Endothelial cell of umbilical vein (primary cell): ENCODE results near the gene YTHDC1. TPM values are rescaled to one million over a fixed set of nuclear protein-coding genes. Genes with fewer than 3 reads are reported as not detected.

Source experiments
- BruUV-seq: library from RNA; stranded (reverse); fragments of 400-500 nt; replicated peaks from 2 replicates; lab custom pipeline; 2021; lab: Mats Ljungman, UMichigan
- CTCF ChIA-PET: fragments of 300-600, 350-600 bp; sonication (Branson Sonifier 250); formaldehyde crosslinking; loops from one replicate; lab custom pipeline; 2021; ENCODE audit warnings: antibody characterized with exemption, inconsistent platforms; lab: Charles Lee
- POLR2A ChIA-PET: fragments of 300-600, 350-600 bp; sonication (Branson Sonifier 250); formaldehyde crosslinking; loops from one replicate; lab custom pipeline; 2021; ENCODE audit warnings: antibody characterized with exemption, inconsistent platforms; lab: Charles Lee
- DNase-seq: peaks from one replicate; pipeline ENCODE4 v3.0.0-alpha.2; 2011; ENCODE audit warnings: low read depth, low spot score
- FAIRE-seq: peaks from 2 replicates; lab custom pipeline; 2011; peaks lifted over from hg19 to GRCh38; lab: Jason Lieb, UNC
- H2AFZ ChIP-seq: 2 replicates; pipeline ENCODE4 v1.6.0; 2012; ENCODE audit warnings: low read depth, low read length, control low read depth, inconsistent platforms
- H3K27ac ChIP-seq: 2 replicates; pipeline ENCODE4 v1.5.1; 2011; ENCODE audit warnings: low read depth, mild to moderate bottlenecking, control low read depth, low read length, moderate library complexity; ENCODE audit not compliant: insufficient read depth
- H3K27me3 ChIP-seq, 2 experiments: 2 replicates each; pipeline versions ENCODE4 v1.6.0 to v1.6.1; 2011; ENCODE audit warnings: low read length in 2 of 2, mixed read lengths in 1 of 2; ENCODE audit not compliant: control insufficient read depth in 2 of 2, insufficient read depth in 2 of 2
- H3K36me3 ChIP-seq, 2 experiments: 2 replicates in 1 of 2; 3 replicates in 1 of 2; pipeline ENCODE4 v1.5.1; 2011; ENCODE audit warnings: low read length in 2 of 2, mild to moderate bottlenecking in 1 of 2, moderate library complexity in 1 of 2; ENCODE audit not compliant: control insufficient read depth in 2 of 2, insufficient read depth in 2 of 2; ENCODE audit errors: extremely low read depth in 1 of 2
- H3K4me1 ChIP-seq: 3 replicates; pipeline ENCODE4 v1.5.1; 2011; ENCODE audit warnings: mild to moderate bottlenecking, low read length; ENCODE audit not compliant: control insufficient read depth, insufficient read depth; ENCODE audit errors: extremely low read depth
- H3K4me2 ChIP-seq: 2 replicates; pipeline ENCODE4 v1.6.1; 2011; ENCODE audit warnings: low read length, control low read depth, mixed read lengths; ENCODE audit not compliant: insufficient read depth
- H3K4me3 ChIP-seq, 3 experiments: fragments of 200-600 bp in 1 of 3; sonication (generic), shearing (Covaris generic) in 1 of 3; replicated peaks in 1 of 3; 2 replicates each; pipeline ENCODE4 v1.5.1; 2011 to 2016; ENCODE audit warnings: control low read depth in 3 of 3, low read length in 3 of 3, mild to moderate bottlenecking in 2 of 3, inconsistent platforms in 1 of 3, low read depth in 1 of 3, moderate library complexity in 1 of 3; ENCODE audit not compliant: insufficient read depth in 1 of 3
- H3K79me2 ChIP-seq: 2 replicates; pipeline ENCODE4 v1.6.0; 2012; ENCODE audit warnings: low read length, inconsistent platforms; ENCODE audit not compliant: control insufficient read depth, insufficient read depth
- H3K9ac ChIP-seq: replicated peaks from 2 replicates; pipeline ENCODE3; 2011; ENCODE audit warnings: low read length, control low read depth; ENCODE audit not compliant: insufficient read depth; ENCODE audit errors: extremely low read depth
- H3K9me1 ChIP-seq: replicated peaks from 3 replicates; pipeline ENCODE4 v1.6.0; 2011; ENCODE audit warnings: mild to moderate bottlenecking, low read length; ENCODE audit not compliant: control insufficient read depth, insufficient read depth; ENCODE audit errors: extremely low read depth
- H3K9me3 ChIP-seq: replicated peaks from 2 replicates; pipeline ENCODE4 v1.5.1; 2012; ENCODE audit warnings: low read length, inconsistent platforms; ENCODE audit not compliant: control insufficient read depth, insufficient read depth
- H4K20me1 ChIP-seq: replicated peaks from 2 replicates; pipeline ENCODE3; 2011; ENCODE audit warnings: mild to moderate bottlenecking, low read length; ENCODE audit not compliant: control insufficient read depth, insufficient read depth; ENCODE audit errors: extremely low read depth
- FOS ChIP-seq: IDR thresholded peaks from 2 replicates; pipeline ENCODE4 v1.6.1; 2011; ENCODE audit warnings: mild to moderate bottlenecking, low read length, moderate library complexity, borderline replicate concordance; ENCODE audit not compliant: insufficient read depth
- GATA2 ChIP-seq: IDR thresholded peaks from 2 replicates; pipeline ENCODE4 v1.7.0; 2011; ENCODE audit warnings: low read depth, mild to moderate bottlenecking, moderate library complexity, mixed read lengths, low read length; ENCODE audit not compliant: insufficient read length, insufficient read depth
- JUN ChIP-seq: IDR thresholded peaks from 2 replicates; pipeline ENCODE4 v1.6.1; 2011; ENCODE audit warnings: borderline replicate concordance, low read depth; ENCODE audit not compliant: insufficient read length, insufficient read depth
- MYC ChIP-seq: IDR thresholded peaks from one replicate; pipeline ENCODE4 v1.6.1; 2011; ENCODE audit warnings: mild to moderate bottlenecking, low read depth, low read length
- POLR2A ChIP-seq: IDR thresholded peaks from 2 replicates; pipeline ENCODE4 v1.6.1; 2012; ENCODE audit warnings: low read depth, mild to moderate bottlenecking, control low read depth, low read length
- dilution Hi-C: fragments of 300-500 bp; cut with MboI; formaldehyde crosslinking; loops from one replicate; pipeline ENCODE4 v1.15.0; 2019; ENCODE audit warnings: low sequenced_read_pairs; ENCODE audit not compliant: extremely low pct_ligation_motif_present
- intact Hi-C: fragments of 100-400 bp; cut with micrococcal nuclease; formaldehyde crosslinking; loops from one replicate; pipeline ENCODE4 v1.10.0; 2022
- polyA plus RNA-seq, 4 experiments: library from polyadenylated mRNA; depleted of rRNA in 3 of 4; stranded (reverse) in 3 of 4; unstranded in 1 of 4; fragments of >200 nt; gene quantifications; 2 replicates each; pipeline versions ENCODE4 v1.2.1 to v1.2.3, GENCODE V29; 2011 to 2012; ENCODE audit warnings: missing spikeins in 1 of 4
- total RNA-seq: library from RNA; stranded (reverse); gene quantifications from 2 replicates; pipeline ENCODE4 v1.2.3, GENCODE V29; 2021
- TF ChIP-seq, protein P1 (sequence below): IDR thresholded peaks from 2 replicates; pipeline ENCODE4 v1.6.1; 2011; ENCODE audit not compliant: insufficient read depth, insufficient read length

The YTHDC1 gene
- total and polyA plus RNA-seq, 2 donors (not counting 3 experiments of a cell fraction or from before 2014, with no cell fraction given) = 17.8 to 60.4 TPM

GRCh38 chr4:68338625-68339024 is 11.3 kb downstream of the YTHDC1 start:
- Histone ChIP-seq H3K9ac (no peak overlapping the region), H3K4me3 (no peak overlapping the region), H3K4me1 (peaks cover 5% of the 10 kb centered on the region), H4K20me1 (peaks cover 24% of the 10 kb centered on the region), H3K36me3 (peaks cover 5 to 18% of the 10 kb centered on the region in 2 experiments), H3K9me3 (no peaks in the 10 kb centered on the region), H3K27me3 (no peaks in the 10 kb centered on the region), H2AFZ (no peak overlapping the region), H3K79me2 (peaks cover 82% of the 10 kb centered on the region), H3K9me1 (no peaks in the 10 kb centered on the region), H3K27ac (no peak overlapping the region), H3K4me2 (no peak overlapping the region)
- ChIA-PET CTCF (interaction anchor here (1.4 kb wide), 1 partner anchor 9 kb away, joined by 3 read pairs; no protein-coding TSS in a partner anchor), POLR2A (no interaction called here)
- intact Hi-C loops (no loop called here), dilution Hi-C loops (no loop called here)
- no TSS peak for BruUV-seq
- DNase-seq (no peak), FAIRE-seq (no peak)
- TF ChIP-seq MYC (no peak), FOS (no peak), JUN (no peak), GATA2 (no peak)

DNA sequence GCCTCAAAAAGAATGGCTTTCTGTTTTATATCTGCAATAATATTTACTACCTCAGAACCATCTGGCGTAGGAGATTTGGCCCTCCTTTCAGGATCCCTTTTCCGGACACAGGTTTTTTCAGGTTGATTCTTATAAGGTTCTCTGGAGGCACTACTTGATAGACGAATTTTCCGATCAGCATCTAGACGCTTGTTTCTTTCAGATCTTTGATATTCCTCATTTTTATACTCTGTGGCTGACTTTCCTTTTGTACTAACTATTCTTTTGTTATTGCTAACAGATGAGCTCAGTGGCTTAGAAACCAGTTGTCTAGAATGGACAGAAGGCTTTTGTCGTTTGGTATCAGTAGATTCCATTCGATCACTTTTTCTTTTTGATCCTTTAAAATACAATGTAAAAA is 12.4 kb downstream of the YTHDC1 start:
- no peak overlapping the region for H3K4me2 ChIP-seq
- no peaks in the 10 kb centered on the region for H3K9me1 ChIP-seq
- peaks cover 5% of the 10 kb centered on the region for H3K4me1 ChIP-seq
- no peaks in the 10 kb centered on the region for H3K27me3 ChIP-seq
- FAIRE-seq (no peak), DNase-seq (no peak)
- H3K9me3 ChIP-seq = no peaks in the 10 kb centered on the region
- peaks cover 74% of the 10 kb centered on the region for H3K79me2 ChIP-seq
- CTCF ChIA-PET = no interaction called here
- no peak overlapping the region for H3K4me3 ChIP-seq
- no peak for TF ChIP-seq POLR2A
- TF ChIP-seq, protein P1, sequence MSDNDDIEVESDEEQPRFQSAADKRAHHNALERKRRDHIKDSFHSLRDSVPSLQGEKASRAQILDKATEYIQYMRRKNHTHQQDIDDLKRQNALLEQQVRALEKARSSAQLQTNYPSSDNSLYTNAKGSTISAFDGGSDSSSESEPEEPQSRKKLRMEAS = no peak
- no peak for TF ChIP-seq FOS
- POLR2A ChIA-PET = no interaction called here
- H4K20me1 ChIP-seq = peaks cover 23% of the 10 kb centered on the region
- dilution Hi-C loops (no loop called here), intact Hi-C loops (no loop called here)
- H3K27ac ChIP-seq = no peak overlapping the region
- H3K36me3 ChIP-seq = peaks cover 5 to 18% of the 10 kb centered on the region in 2 experiments
- H2AFZ ChIP-seq = no peak overlapping the region
- no peak overlapping the region for H3K9ac ChIP-seq
- BruUV-seq = TSS peak; percentile 39
